COLO668 (cell line): ENCODE data around the gene DSTYK.
"Not testable (repeated sequence)": the region's sequence is repeated elsewhere in the genome, so short reads cannot be mapped to it uniquely, and the experiment has no call there.

Experiments
- DNase-seq: peaks from one replicate; lab custom pipeline; 2025; ENCODE audit not compliant: unreplicated experiment; lab: John Stamatoyannopoulos, UW

Gene DSTYK

DNA sequence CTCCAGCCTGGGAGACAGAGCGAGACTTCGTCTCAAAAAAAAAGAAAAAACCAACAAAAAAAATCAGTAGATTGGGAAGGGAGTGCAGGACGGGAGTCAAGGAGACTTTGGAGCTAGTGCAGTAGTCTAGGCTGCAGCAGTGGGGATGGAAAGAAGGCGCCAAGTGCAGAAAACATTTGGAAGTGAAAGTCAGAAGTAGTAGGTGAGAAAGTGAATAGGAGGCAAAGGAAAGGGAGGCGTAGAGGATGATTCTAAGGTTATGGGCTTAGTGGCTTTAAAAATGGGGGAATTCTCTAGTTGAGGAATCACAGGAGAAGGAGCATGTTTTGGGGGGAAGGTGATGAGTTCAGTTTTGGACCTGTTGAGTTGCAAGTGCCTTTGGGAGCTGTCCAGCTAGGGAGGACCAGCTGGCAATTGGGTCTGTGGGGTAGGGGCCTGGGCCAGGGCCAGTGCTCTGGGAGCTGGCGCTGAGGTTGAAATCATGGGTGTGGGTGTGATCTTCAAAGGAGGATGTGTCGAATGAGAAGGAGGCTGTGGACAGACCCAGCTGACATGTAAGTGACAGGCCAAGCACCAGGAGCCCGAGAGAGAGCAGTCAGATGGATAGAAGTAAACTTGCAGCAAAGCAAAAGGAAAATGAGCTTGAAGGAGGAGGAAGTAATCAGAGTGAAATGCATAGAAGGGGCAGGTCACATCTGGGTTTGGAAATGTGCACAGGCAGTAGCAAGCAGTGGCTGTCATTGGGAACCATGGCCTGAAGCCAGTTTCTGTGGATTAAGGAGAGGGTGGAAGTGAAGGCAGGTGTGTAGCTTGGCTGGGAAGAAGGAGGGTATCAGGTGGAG lies 32.1 kb upstream of the DSTYK start:
- no peak for DNase-seq

DNA sequence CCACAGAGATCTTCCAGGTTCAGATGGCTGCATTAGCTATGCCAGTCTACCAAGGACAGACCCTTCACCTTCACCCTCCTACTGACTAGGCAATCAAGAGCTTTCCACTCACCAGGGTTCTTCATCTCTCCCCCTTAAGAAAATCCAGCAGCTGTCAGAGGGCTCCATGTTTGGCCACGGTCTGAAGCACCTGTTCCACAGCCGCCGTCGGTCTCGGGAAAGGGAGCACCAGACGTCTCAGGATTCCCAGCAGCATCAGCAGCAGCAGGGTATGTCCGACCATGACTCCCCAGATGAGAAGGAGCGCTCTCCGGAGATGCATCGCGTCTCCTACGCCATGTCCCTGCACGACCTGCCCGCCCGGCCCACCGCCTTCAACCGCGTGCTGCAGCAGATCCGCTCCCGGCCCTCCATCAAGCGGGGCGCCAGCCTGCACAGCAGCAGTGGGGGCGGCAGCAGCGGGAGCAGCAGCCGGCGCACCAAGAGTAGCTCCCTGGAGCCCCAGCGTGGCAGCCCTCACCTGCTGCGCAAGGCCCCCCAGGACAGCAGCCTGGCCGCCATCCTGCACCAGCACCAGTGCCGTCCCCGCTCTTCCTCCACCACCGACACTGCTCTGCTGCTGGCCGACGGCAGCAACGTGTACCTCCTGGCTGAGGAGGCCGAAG lies 30.0 kb upstream of the DSTYK start:
- no peak for DNase-seq

DNA sequence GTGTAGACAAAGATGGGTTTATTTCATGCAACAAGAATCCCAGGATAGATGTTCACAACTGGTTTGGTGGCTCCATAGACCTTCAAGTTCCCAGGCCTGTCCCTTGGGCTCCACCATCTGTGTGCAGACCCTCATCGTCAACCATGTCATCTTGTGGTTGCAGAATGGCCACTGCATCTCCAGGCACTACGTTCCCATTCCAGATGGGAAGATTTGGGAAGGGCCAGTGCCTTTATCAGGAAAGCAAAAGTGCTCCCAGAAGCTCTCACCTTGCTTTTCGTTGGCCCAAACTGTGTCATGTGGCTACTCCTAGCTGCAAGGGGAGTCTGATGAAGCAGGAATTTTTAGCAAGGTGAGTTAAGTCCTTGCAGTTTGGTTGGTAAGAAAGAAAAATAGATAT lies 29.1 kb upstream of the DSTYK start:
- DNase-seq = no peak

DNA sequence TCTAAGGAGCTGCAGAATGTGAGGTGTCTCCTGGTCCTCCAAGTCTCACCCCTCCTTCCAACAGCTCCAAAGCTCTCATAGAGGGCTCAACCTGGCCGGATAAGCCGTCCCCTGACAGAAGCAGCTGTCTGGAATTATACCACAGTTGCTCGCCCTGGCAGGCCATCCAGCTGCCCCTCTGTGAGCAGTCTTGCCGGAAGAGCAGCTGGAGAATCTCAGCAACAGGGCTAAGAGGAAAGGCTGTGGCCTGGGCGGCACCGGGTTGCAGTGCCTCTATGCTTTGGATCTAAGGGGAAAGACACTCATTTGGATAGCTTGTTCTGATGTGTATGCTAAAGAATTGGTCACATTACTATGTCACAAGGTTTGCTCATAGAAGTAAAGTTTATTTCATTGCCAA lies 28.6 kb upstream of the DSTYK start:
- no peak for DNase-seq

DNA sequence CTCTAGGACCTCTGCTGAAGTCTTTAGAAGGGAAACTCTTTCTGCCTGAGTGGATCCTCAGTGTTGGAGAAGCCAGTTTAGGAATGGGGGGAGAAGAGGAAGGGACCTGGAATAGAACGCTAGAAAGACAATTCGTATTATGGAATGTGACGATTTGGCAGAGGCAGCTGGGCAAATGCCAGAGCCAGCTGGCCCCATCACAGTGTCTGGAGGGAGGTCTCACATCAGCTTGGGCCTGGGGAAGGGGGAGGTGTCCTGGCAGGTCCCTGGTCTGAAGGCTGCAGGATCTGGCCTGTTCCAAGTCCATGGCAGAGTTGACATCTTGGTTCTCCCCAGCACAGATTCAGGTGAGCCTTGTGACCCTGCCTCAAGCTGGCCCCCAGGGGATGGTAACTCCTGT lies 27.6 kb upstream of the DSTYK start:
- no peak for DNase-seq

DNA sequence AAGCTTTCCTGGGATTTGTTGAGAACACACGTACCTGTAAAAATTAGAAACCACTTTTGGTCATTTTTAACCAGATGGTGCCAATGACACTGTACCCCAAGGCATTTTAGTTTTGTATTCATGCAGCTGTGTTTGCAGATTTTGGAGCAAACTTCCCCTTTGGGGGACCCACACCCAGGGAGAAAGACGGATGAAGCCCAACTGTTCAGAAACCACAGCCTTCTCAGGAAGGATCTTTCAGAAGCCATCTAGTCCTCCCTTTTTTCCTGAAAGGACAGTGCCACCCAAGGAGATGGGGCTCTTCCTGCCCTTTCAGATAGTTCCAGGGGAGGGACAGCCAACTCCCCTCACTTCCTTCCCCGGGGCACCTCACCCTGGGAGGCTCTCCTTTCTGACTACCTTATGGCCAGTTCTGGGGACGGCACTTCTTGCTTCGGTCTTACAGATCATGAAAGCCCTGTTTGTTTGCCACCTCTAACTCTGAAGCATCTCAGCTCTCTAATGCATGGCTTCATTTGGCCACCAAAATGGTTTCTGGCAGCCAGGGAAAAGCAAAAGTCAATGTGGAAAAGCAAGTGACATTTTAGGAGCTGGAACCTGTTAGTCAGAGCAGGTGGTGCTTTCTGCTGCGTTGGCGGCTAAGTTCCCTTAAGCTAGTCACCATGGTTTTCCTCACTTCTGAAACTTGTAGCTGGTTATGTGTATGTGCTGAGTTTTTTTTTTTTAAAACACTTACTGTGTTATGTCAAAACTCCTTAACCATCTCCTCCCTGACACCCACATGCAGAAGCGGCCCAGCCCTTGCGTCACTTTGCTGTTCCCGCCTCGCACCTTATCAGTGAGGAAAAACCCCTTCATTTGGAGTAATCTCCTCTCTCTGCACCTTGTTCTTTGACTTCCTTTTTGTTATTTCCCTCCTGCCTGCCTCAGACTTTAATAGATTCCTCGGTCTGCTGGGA lies 26.3 kb upstream of the DSTYK start:
- no peak for DNase-seq

DNA sequence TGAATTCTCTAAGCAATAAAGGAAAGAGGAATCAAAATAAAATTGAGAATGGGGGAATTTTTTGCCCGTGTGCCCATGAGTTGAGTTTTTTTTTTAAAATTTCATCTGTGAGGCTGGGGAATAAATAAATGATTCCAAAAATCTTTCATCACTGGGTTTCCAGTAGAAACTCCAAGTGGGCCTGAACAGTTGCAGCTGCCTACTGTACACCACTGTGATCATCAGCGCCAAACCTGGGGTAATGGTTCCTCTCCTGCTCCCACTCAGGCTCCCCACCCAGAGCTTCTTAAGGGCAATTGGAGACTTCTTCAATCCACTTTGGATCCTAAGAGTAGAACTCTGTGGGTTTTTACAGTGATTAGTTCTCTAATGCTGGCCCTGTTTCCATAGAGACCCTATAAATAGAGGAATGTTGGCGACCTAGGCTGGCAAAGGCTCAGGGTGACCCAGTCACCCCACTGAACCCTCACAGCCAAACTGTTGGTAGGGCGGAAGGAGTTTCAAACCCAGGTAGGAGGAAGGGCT lies 25.5 kb upstream of the DSTYK start:
- no peak for DNase-seq

DNA sequence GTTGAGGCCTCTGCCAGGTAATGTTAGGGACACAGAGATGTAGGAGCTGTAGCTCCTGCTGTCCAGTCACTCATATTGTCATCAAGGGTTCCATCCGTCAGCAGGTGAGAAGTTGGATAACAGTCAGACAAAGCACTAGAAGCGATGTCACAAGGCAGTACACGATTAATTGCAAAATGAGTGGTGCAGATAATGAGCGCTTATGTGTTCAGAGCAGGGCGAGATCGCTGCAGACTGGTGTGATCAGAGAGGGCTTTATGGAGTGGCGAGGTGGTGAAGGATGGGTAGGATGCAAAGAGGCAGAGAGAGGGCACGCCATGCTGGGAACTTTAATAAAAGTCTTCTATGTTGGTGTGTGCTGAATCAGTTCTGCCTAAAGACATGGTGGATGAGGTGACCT lies 25.0 kb upstream of the DSTYK start:
- no peak for DNase-seq

DNA sequence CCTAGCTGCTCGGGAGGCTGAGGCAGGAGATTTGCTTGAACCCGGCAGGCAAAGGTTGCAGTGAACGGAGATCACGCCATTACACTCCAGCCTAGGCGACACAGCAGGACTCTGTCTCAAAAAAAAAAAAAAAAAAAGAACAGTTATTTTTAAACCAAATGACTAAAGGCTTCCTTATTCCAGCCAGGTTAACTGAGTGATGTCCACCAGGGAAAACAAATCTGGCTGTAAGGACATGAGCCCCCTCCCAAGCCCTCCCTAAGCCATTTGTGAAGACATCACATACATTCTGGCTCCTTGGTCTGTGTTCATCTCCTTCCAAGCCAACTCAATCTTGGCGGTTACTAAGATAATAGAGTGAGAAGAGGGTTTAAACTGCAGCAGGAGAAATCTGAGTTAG lies 24.4 kb upstream of the DSTYK start:
- DNase-seq = no peak

DNA sequence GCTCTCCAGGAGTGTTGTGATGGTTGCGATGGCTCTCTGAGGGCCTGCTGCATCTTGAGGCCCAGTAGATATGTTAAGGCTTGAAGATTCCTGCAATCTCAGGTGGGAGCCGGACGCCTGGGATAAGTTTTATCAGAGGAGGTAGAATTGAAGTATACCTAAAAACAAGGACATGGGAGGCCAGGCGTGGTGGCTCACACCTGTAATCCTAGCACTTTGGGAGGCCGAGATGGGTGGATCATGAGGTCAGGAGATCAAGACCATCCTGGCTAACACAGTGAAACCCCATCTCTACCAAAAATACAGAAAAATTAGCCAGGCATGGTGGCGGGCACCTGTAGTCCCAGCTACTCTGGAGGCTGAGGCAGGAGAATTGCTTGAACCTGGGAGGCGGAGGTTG lies 22.5 kb upstream of the DSTYK start:
- DNase-seq = not testable (repeated sequence)

DNA sequence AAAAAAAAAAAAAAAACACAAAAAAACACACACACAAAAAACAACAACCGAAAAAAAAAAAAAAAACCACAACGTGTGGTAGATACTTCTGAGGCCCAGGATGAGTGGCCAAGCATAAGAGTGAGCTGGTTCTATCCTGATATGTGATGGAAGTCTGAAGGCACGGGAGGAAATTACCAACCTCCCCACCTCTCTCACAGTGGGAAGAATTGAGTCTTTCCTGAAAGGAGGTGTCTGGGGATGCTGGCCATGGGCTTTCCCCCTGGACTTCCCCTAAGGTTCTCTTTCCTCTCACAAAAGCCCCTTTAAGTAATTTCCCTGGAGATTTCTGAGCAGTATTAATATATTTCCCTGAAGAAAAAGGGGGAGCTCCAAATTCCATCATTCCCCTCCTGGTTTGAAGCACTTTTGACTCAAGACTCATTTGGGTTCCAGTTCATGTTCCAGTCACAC lies 21.5 kb upstream of the DSTYK start:
- no peak for DNase-seq

DNA sequence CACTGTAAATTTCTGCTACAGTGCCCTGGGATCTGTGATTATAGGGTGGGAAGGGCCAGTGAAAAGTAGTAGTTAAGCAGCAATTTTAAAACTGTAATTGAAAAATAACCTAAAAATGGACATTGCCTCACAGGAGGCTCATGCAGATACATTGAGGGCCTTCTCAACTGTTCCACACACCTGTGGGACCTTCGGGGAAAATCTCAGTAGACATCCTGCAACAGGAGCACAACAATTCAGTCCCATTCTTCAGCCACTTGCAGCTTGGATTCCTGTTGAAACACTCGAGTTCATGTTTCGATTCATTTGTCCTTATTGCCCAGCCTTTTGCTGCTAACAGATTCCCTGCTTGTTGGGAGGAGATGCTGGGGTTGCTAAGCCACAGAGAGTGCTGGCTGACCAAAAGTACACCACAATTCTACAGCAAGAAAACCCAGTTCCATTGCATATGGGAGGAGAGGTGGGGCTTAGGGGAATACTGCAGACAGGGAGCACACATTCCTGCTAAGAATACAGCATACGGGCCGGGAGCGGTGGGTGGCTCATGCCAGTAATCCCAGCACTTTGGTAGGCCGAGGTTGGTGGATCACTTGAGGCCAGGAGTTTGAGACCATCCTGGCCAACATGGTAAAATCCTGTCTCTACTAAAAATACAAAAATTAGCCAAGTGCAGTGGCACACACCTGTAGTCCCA lies 20.8 kb upstream of the DSTYK start:
- no peak for DNase-seq

DNA sequence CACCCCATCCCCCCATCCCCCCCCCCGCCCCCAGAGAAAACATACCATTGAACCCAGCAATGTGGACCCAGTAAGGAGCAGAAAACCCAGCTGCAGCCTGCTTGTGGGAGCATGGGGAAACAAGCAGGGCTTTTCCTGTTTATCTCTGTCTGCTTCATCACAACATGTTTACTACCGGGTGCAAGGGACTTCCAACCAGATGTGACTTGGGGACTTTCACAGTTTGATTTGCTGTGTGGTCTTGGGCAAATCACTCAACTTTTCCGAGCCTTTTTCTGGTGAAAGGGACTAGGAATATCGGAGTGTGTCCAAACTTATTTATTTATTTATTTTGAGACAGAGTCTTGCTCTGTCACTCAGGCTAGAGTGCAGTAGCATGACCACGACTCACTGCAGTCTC lies 19.5 kb upstream of the DSTYK start:
- DNase-seq = no peak

DNA sequence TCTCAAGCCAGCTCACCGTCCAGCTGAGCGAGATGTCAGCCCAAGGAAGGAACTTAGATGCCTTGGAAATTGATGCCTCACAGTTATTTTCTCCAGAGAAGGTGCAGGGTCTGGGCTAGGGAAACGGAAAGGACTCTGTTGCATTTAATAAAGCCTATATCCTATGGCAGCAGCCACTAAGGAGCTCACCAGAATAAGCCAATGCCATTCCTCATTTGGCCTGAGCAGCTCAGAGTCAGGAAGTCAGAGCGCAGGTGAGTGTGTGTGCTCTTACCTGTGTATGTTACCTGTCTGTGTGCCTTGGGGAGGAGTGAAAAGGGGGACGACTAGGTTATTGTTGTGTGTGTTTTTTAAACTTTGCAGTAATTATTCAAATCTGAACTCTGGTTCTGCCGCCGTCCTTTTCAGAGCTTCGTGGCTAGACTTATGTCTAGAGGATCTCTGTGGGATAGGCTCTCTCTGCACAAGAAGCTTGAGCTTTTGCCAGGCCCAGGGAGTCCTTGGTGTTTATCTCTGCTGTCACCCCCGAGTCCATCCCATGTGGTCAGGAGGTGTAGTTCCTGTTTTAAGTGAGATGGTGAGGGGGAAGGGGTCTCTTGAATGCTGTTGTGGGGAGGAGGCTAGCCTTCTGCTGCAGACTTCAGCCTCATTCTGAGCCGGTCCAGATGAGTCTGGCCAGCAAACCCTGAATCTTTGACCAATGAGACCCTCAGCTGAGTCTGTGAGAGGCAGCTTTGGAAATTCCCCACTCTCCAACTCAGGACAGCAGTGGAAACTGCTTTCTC lies 18.6 kb upstream of the DSTYK start:
- peak; percentile 48 for DNase-seq

DNA sequence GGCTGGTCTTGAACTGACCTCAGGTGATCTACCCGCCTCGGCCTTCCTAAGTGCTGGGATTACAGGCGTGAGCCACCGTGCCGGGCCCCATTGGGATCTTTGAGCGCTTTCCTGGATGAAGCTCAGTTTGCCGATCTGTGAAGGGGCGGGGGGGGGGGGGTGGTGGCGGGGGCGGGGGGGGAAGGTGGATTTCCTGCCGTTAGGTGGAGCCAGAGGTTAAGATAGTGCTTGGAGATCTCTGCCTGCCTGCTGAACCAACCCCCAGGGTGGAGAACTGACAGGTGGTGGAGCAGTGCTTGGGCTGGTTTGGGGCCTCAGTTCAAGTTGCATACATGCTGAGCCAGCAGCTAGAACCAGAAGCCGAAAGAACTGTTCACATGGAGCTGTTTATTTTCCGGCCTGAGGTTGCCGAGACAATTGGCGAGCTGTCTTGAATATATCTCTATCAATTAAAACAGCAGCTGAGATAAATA lies 17.9 kb upstream of the DSTYK start:
- peak; percentile 81 for DNase-seq

DNA sequence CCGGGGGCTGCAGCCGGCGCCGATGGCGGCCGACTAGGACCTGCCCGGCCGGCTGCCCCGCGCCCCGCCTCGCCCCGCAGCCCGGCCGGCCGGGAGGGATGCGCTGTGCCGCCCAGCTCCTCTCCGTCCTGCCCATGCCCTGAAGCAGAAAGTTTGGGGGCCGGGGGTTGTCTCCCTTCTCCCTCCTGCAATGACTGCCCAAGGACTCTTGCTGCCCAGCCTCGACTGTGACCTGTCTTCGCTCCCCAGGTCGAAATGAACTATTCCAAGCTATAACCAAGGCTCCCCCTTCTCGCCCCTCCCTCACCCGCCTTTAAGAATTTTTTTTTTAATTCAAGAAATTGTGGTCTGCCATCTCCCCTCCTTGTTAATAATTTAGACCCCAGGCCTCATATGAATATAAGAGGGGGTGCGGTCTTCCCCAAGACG lies 16.6 kb upstream of the DSTYK start:
- DNase-seq = no peak

DNA sequence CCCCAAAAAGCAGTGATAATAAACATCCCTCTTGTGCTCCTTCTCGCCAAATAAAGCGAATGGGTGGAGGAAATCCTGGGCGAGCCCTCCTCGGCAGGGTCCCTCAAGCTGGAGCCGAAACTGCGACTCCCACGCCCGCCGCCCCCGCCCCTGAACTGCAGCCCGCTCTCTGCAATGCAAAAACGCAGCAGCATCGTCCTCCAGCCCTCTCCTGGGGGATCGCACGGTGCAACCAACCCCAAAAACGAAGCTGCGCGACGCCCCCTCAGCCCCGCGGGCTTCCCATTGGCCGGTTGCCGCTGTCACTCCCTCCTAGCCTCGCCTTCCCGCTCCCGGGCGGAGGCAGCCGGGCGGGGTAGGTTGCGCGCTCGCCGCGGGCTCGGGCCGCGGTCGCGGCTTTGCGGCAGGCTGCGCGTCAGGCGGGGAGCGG lies 16.1 kb upstream of the DSTYK start, which contains the start of gene TMCC2:
TMCC2 (plus strand) TSS at position 363 of the 430 bp plus-strand sequence. CDS start 619 bp downstream, outside the sequence.
- DNase-seq = peak; percentile 87

DNA sequence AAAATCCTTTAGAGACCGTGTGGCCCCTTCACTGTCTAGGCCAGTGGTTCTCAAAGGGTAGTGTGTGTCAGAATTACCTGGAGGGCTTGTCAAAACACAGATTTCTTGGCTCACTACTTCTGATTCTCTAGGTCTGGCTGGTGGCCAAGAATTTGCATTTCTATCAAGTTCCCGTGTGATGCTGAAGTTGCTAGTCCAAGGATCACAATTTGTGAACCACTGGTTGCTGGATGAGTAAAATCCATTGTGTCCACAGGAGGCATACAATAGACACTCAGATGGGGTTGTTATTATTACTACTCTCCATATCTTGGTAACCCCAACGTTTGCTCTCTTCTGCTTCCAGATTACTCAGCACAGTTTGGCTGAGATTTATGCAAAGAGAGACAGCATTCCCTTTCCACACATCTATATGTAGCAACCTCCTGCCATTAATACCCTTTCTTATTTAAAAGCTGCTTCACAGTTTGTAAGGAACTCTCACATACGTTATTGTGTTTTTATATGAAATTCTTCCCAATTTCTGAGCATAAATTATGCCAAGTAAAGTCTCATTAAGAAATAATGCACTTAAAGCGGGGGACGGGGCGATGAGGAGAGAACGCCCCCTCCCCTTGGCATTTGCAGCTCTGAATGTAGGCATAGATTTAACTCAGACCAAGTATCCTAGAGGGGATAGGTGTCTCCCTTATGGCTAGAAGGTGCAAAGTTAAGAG lies 15.5 kb upstream of the DSTYK start:
- no peak for DNase-seq
